ENCODE measurements around the gene CIDEC.
"Not testable (repeated sequence)": the region's sequence is repeated elsewhere in the genome, so short reads cannot be mapped to it uniquely, and the experiment has no call there.

DNA sequence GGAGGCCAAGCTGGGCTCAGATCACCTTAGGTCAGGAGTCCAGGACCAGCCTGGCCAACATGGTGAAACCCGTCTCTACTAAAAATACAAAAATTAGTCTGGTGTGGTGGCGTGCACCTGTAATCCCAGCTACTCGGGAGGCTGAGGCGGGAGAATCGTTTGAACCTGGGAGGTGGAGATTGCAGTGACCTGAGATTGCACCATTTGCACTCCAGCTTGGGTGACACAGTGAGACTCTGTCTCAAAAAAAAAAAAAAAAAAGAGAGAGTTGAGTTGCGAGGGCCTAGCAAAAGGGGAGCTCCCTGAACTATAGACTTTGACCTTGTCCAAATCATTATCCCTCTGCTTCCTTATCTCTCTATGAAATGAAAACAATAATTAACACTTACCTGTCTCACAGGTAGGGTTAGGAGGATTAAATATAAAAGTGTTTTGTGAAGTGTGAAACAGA is 20.9 kb upstream of the CIDEC start:
- TF ChIP-seq, protein P1, sequence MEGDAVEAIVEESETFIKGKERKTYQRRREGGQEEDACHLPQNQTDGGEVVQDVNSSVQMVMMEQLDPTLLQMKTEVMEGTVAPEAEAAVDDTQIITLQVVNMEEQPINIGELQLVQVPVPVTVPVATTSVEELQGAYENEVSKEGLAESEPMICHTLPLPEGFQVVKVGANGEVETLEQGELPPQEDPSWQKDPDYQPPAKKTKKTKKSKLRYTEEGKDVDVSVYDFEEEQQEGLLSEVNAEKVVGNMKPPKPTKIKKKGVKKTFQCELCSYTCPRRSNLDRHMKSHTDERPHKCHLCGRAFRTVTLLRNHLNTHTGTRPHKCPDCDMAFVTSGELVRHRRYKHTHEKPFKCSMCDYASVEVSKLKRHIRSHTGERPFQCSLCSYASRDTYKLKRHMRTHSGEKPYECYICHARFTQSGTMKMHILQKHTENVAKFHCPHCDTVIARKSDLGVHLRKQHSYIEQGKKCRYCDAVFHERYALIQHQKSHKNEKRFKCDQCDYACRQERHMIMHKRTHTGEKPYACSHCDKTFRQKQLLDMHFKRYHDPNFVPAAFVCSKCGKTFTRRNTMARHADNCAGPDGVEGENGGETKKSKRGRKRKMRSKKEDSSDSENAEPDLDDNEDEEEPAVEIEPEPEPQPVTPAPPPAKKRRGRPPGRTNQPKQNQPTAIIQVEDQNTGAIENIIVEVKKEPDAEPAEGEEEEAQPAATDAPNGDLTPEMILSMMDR (conservative IDR thresholded peaks at IDR 0.05): not testable (repeated sequence)
- TF ChIP-seq ZFX (IDR thresholded peaks at IDR 0.05): not testable (repeated sequence)

Measured in C4-2B (cell line).